ENCODE data around the gene BCLAF1. TPM values are rescaled to one million over a fixed set of nuclear protein-coding genes. Genes with fewer than 3 reads are reported as not detected.

Gene BCLAF1
- total and polyA plus RNA-seq, 9 of the 15 experiments (the other 6 are each of a cell fraction or from before 2014, with no cell fraction given): 65.4 to 286 (median 165) TPM

DNA sequence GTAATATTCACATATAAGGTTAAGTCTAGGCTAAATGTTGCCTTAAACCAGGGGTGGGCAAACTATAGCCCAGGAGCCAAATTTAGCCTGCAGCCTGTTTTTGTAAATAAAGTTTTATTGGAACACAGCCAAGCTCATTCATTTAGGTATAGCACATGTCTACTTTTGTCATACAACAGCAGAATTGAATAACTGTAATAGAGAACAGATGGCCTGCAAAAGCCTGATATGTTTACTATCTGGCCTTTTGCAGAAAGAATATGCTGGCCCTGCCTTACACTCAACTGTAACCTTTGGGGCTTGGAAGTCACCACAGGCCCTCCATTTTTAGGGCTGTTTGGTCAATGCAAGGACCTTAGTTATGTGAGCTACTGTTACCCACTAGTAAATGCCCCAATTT is 17.7 kb upstream of the BCLAF1 start (continued):
- TF ChIP-seq, protein P1, sequence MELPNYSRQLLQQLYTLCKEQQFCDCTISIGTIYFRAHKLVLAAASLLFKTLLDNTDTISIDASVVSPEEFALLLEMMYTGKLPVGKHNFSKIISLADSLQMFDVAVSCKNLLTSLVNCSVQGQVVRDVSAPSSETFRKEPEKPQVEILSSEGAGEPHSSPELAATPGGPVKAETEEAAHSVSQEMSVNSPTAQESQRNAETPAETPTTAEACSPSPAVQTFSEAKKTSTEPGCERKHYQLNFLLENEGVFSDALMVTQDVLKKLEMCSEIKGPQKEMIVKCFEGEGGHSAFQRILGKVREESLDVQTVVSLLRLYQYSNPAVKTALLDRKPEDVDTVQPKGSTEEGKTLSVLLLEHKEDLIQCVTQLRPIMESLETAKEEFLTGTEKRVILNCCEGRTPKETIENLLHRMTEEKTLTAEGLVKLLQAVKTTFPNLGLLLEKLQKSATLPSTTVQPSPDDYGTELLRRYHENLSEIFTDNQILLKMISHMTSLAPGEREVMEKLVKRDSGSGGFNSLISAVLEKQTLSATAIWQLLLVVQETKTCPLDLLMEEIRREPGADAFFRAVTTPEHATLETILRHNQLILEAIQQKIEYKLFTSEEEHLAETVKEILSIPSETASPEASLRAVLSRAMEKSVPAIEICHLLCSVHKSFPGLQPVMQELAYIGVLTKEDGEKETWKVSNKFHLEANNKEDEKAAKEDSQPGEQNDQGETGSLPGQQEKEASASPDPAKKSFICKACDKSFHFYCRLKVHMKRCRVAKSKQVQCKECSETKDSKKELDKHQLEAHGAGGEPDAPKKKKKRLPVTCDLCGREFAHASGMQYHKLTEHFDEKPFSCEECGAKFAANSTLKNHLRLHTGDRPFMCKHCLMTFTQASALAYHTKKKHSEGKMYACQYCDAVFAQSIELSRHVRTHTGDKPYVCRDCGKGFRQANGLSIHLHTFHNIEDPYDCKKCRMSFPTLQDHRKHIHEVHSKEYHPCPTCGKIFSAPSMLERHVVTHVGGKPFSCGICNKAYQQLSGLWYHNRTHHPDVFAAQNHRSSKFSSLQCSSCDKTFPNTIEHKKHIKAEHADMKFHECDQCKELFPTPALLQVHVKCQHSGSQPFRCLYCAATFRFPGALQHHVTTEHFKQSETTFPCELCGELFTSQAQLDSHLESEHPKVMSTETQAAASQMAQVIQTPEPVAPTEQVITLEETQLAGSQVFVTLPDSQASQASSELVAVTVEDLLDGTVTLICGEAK (IDR thresholded peaks at IDR 0.05): peak; percentile 98
- TF ChIP-seq, protein P1 (CRISPR knock-in tag; IDR thresholded peaks at IDR 0.05): peak; percentile 97
- TF ChIP-seq, protein P2, sequence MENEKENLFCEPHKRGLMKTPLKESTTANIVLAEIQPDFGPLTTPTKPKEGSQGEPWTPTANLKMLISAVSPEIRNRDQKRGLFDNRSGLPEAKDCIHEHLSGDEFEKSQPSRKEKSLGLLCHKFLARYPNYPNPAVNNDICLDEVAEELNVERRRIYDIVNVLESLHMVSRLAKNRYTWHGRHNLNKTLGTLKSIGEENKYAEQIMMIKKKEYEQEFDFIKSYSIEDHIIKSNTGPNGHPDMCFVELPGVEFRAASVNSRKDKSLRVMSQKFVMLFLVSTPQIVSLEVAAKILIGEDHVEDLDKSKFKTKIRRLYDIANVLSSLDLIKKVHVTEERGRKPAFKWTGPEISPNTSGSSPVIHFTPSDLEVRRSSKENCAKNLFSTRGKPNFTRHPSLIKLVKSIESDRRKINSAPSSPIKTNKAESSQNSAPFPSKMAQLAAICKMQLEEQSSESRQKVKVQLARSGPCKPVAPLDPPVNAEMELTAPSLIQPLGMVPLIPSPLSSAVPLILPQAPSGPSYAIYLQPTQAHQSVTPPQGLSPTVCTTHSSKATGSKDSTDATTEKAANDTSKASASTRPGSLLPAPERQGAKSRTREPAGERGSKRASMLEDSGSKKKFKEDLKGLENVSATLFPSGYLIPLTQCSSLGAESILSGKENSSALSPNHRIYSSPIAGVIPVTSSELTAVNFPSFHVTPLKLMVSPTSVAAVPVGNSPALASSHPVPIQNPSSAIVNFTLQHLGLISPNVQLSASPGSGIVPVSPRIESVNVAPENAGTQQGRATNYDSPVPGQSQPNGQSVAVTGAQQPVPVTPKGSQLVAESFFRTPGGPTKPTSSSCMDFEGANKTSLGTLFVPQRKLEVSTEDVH (IDR thresholded peaks at IDR 0.05; ENCODE audit: low read depth, partially characterized antibody): no peak
- TF ChIP-seq, protein P3, sequence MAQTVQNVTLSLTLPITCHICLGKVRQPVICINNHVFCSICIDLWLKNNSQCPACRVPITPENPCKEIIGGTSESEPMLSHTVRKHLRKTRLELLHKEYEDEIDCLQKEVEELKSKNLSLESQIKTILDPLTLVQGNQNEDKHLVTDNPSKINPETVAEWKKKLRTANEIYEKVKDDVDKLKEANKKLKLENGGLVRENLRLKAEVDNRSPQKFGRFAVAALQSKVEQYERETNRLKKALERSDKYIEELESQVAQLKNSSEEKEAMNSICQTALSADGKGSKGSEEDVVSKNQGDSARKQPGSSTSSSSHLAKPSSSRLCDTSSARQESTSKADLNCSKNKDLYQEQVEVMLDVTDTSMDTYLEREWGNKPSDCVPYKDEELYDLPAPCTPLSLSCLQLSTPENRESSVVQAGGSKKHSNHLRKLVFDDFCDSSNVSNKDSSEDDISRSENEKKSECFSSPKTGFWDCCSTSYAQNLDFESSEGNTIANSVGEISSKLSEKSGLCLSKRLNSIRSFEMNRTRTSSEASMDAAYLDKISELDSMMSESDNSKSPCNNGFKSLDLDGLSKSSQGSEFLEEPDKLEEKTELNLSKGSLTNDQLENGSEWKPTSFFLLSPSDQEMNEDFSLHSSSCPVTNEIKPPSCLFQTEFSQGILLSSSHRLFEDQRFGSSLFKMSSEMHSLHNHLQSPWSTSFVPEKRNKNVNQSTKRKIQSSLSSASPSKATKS (CRISPR knock-in tag; IDR thresholded peaks at IDR 0.05): no peak
- no peak for TF ChIP-seq RBM34 (IDR thresholded peaks at IDR 0.05; ENCODE audit: borderline replicate concordance, insufficient read depth, low read length)
- TF ChIP-seq DMBX1 (CRISPR knock-in tag; IDR thresholded peaks at IDR 0.05; ENCODE audit: borderline replicate concordance): peak; percentile 70
- TF ChIP-seq CEBPZ (IDR thresholded peaks at IDR 0.05; ENCODE audit: borderline replicate concordance, low read depth, low read length): no peak
- TF ChIP-seq MECOM (CRISPR knock-in tag; IDR thresholded peaks at IDR 0.05): no peak
- no peak for TF ChIP-seq ZNF134 (CRISPR knock-in tag; conservative IDR thresholded peaks at IDR 0.05)
- no peak for TF ChIP-seq ZNF583 (CRISPR knock-in tag; IDR thresholded peaks at IDR 0.05)
- no peak for TF ChIP-seq RBFOX2 (IDR thresholded peaks at IDR 0.05; ENCODE audit: low read depth, low read length)
